ENCODE results near the gene UGT3A2.

The UGT3A2 gene

GRCh38 chr5:36066540-36067210 is at the start of gene UGT3A2:
UGT3A2 (minus strand) TSS chr5:36066882; CDS start chr5:36066789, 93 bp downstream.
- DNase-seq (ENCODE audit: low read depth in 2 of 2, low spot score in 1 of 2) = no peak

GRCh38 chr5:36111238-36111637 is 44.6 kb upstream of the UGT3A2 start:
- no peak for DNase-seq (ENCODE audit: low read depth in 2 of 2, low spot score in 1 of 2)

GRCh38 chr5:36108758-36109460 is 42.2 kb upstream of the UGT3A2 start:
- DNase-seq (ENCODE audit: low read depth in 2 of 2, low spot score in 1 of 2) = no peak

- DNase-seq (ENCODE audit: low read depth in 2 of 2, low spot score in 1 of 2) = no peak
Measured at GRCh38 chr5:36105819-36106218, 39.1 kb upstream of the UGT3A2 start.

- DNase-seq (ENCODE audit: low read depth in 2 of 2, low spot score in 1 of 2) = no peak
Measured at GRCh38 chr5:36099748-36100147, 33.1 kb upstream of the UGT3A2 start.

GRCh38 chr5:36096486-36096885 is 29.8 kb upstream of the UGT3A2 start:
- DNase-seq (ENCODE audit: low read depth in 2 of 2, low spot score in 1 of 2) = no peak

- DNase-seq (ENCODE audit: low read depth in 2 of 2, low spot score in 1 of 2) = no peak
Measured at GRCh38 chr5:36089989-36090388, 23.3 kb upstream of the UGT3A2 start.

GRCh38 chr5:36079200-36079781 is 12.6 kb upstream of the UGT3A2 start:
- DNase-seq (ENCODE audit: low read depth in 2 of 2, low spot score in 1 of 2) = no peak

- DNase-seq (ENCODE audit: low read depth in 2 of 2, low spot score in 1 of 2) = no peak
Measured at GRCh38 chr5:36078430-36078829, 11.7 kb upstream of the UGT3A2 start.

GRCh38 chr5:36073595-36074216 is 7.0 kb upstream of the UGT3A2 start:
- no peak for DNase-seq (ENCODE audit: low read depth in 2 of 2, low spot score in 1 of 2)

GRCh38 chr5:36070687-36071571 is 4.2 kb upstream of the UGT3A2 start:
- DNase-seq (ENCODE audit: low read depth in 2 of 2, low spot score in 1 of 2) = no peak

- no peak for DNase-seq (ENCODE audit: low read depth in 2 of 2, low spot score in 1 of 2)
Measured at GRCh38 chr5:36068751-36069281, 2.1 kb upstream of the UGT3A2 start.

GRCh38 chr5:36066001-36066539 is 612 bp downstream of the UGT3A2 start:
- no peak for DNase-seq (ENCODE audit: low read depth in 2 of 2, low spot score in 1 of 2)

GRCh38 chr5:36060420-36060887 is 6.2 kb downstream of the UGT3A2 start:
- no peak for DNase-seq (ENCODE audit: low read depth in 2 of 2, low spot score in 1 of 2)

- no peak for DNase-seq (ENCODE audit: low read depth in 2 of 2, low spot score in 1 of 2)
Measured at GRCh38 chr5:36059571-36060419, 6.9 kb downstream of the UGT3A2 start.

GRCh38 chr5:36058776-36059175 is 7.9 kb downstream of the UGT3A2 start:
- DNase-seq (ENCODE audit: low read depth in 2 of 2, low spot score in 1 of 2) = no peak

GRCh38 chr5:36057386-36057785 is 9.3 kb downstream of the UGT3A2 start:
- DNase-seq (ENCODE audit: low read depth in 2 of 2, low spot score in 1 of 2) = no peak

- no peak for DNase-seq (ENCODE audit: low read depth in 2 of 2, low spot score in 1 of 2)
Measured at GRCh38 chr5:36056422-36056821, 10.3 kb downstream of the UGT3A2 start.

- no peak for DNase-seq (ENCODE audit: low read depth in 2 of 2, low spot score in 1 of 2)
Measured at GRCh38 chr5:36055984-36056383, 10.7 kb downstream of the UGT3A2 start.

Measured in stimulated activated CD8-positive, alpha-beta memory T cell treated with anti-CD3 and anti-CD28 coated beads, Interleukin-4, amount 100 ng/mL, for 4 hours (primary cell).